Fibroblast of skin of right biceps (primary cell): ENCODE measurements around the gene LMNA.
A peak's percentile ranks its signal among the peaks of the same experiment; 100 is the strongest.
"Not testable (repeated sequence)": the region's sequence is repeated elsewhere in the genome, so short reads cannot be mapped to it uniquely, and the experiment has no call there.

Experiments used
- DNase-seq: peaks from one replicate; pipeline ENCODE4 v3.0.0-alpha.2; 2013

Gene LMNA

GRCh38 chr1:156104861-156105832 is 9.4 kb upstream of the LMNA start:
- peak; percentile 77 for DNase-seq

- peak; percentile 81 for DNase-seq
Measured at GRCh38 chr1:156106624-156107488, 7.7 kb upstream of the LMNA start.

DNA sequence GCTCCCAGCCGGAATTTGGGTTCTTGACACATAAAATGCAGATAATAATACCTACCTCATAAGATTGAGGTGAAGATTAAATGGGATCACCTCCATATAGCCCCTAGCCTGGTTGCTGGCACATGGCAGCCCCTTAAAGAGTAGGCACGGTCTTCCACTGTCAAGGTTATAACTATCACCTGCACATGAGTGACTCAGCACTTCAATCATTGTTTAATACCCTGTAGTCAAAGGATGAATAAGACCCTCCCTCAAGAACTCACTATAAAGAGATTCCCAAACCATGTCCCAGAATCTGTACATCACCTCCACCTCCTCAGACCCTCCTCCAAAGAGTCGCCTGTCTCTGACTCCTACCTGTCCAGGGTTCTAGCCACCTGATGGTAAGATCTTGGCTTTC is 6.5 kb upstream of the LMNA start:
- no peak for DNase-seq

DNA sequence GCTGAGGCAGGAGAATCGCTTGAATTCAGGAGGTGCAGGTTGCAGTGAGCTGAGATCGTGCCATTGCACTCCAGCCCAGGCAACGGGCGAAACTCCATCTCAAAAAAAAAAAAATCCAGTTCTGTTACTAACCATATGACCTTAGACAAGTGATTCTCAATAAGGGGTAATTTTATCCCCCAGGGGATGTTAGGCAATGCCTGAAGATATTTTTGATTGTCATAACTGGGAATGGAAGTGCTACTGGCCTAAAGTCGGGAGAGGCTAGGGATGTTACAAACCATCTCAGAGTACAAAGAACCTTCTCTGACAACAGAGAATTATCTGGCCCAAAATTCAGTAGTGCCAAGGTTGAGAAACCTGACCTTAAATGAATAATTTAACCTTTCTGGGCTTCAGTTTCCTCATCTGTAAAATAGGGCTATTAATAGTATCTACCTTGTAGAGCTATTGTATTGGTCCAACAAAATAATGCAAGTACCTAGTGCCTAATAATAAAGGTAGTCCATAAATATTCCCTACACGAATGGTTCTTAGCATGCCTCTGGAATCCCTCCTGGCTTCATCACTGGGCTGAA is 5.8 kb upstream of the LMNA start:
- DNase-seq, result no peak

DNA sequence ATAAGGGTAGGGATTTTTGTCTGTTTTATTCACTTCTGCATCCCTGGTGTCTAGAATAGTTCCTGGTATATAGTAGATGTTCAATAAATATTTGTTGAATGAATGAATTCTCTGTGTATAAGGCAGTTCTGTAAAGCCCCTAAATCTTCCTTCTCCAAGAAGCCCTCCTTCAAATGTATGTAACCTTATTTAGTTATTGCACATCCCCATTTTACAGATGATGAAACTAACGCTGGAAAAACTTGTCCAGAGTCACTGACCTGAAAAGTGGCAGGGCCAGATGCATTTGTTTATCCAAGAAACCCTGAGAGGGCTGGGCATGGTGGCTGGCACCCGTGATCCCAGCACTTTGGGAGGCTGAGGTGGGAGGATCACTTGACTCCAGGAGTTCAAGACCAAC is 4.3 kb upstream of the LMNA start:
- DNase-seq, result no peak

DNA sequence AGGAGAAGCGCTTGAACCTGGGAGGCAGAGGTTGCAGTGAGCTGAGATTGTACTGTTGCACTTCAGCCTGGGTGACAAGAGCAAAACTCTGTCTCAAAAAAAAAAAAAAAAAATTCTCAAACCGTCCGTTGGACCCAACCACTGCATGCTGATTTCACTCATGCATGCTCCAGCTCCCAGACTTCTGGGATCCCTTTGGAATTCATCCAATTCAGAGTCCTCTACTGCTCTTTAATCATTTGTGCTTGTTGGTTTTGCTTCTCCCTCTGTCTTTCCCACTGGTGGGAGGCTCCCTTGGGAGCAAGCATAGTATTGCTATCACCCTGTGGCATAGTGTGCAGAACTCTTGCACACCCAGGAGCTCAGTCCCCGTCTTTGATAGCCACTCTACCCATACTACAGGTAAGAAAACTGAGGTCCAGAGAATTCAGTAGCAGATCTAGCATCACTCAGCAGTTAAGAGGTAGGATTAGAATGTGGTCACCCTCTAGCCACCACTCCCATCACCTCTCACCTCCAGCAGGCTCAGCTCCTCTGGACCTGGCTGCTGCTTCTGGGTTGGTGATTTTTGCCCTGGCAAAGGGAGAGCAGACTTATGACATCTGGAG is 3.1 kb upstream of the LMNA start:
- DNase-seq, result peak; percentile 55

- DNase-seq, result peak; percentile 36
Measured at GRCh38 chr1:156112276-156113137, 2.0 kb upstream of the LMNA start.

DNA sequence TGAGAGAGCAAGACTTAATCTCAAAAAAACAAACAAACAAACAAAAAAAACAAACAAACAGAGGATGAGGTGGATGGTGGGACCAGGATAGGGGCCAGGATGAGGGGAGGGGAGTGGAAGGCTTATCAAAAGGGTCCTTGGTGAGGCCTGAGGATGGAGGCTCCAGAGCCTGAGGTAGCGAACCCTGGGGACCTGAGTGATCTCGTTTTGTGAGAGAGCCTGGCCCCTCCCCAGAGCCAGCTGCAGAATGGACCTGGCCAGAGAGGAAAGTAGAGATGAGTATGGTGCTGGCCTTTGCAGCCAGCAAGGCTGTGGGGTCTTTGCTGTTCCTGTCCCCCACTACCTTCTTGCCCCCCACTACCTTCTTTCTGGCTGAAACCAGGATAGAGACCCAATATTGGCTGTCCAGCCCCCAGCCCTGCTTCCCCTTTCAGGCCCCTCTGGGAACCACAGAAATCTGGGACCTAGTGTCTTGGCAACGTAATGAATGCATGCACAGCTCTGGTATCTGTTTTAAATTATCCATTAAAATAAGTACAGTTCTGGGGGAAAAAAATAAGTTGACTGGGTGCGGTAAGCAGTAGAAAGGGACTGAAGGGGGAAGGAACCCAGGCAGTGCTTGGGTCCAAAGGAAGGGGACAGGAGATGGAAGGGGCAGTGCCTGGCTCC is 1.1 kb upstream of the LMNA start:
- DNase-seq, result peak; percentile 77

DNA sequence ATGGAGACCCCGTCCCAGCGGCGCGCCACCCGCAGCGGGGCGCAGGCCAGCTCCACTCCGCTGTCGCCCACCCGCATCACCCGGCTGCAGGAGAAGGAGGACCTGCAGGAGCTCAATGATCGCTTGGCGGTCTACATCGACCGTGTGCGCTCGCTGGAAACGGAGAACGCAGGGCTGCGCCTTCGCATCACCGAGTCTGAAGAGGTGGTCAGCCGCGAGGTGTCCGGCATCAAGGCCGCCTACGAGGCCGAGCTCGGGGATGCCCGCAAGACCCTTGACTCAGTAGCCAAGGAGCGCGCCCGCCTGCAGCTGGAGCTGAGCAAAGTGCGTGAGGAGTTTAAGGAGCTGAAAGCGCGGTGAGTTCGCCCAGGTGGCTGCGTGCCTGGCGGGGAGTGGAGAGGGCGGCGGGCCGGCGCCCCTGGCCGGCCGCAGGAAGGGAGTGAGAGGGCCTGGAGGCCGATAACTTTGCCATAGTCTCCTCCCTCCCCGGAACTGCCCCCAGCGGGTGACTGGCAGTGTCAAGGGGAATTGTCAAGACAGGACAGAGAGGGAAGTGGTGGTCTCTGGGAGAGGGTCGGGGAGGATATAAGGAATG is 505 bp downstream of the LMNA start:
- no peak for DNase-seq

DNA sequence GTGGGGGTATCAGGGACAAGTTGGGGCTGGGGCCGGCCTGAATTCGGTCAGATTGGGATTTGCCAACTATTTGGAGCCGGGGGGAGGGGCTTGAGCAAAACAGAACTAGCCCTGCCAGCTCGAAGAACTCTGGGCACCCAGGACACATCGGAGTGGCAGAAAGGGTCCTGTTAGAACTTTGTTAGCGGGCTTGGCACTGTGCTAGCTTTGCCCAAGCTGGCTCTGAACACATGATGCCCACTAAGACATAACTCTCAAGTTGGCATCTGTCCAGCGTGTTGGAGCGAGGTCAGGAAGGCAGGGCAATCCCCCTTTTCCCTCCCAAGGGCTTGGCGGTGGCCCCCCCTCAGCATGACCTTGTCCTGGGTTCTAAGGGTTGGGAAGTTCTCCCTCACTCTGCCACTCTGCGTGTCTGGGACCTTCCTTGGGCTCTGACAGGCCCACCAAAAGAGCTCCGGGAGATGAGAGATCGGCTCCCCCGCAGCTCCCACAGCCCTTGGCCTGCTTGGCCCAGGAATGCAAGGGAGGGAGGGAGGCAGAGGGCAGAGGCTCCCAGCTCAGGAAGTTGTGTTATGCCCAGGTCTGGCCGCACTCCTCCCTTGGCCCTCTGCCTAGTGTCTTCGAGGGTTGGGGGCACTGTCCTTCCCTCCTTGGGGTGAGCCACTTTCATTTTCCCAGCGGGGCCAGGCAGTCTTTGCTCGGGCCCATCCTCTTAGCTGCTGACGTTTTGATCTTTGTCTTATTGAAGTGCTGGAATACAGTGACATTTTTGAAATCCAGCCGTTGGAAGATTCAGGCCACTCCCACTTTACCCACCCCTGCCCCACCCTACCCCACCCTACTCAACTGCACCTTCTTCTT is 1.2 kb downstream of the LMNA start:
- peak; percentile 70 for DNase-seq

GRCh38 chr1:156116731-156117130 is 2.2 kb downstream of the LMNA start:
- not testable (repeated sequence) for DNase-seq

DNA sequence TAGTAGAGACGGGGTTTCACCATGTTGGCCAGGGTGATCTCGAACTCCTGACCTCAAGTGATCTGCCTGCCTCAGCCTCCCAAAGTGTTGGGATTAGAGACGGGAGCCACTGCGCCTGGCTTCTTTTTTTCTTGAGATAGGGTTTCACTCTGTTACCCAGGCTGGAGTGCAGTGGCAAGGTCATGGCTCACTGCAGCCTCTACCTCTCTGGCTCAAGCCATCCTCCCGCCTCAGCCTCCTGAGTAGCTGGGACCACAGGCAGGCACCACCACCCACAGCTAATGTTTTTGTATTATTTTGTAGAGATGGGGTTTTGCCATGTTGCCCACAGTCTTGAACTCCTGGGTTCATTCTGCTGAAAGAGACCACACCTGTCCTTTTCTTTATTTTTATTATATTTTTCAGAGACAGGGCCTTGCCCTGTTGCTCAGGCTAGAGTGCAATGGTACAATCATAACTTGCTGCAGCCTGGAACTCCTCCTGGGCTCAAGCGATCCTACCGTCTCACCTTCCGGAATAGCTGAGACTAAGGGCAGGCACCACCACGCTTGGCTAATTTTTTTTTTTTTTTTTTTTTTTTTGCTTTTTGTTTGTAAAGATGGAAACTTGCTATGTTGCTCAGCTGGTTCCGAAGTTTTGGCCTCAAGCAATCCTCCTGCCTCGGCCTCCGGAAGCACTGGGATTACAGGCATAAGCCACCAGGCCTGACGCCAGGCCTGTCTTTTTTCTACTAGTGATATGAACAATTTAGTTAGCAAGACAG is 3.1 kb downstream of the LMNA start:
- no peak for DNase-seq

- DNase-seq, result no peak
Measured at GRCh38 chr1:156118177-156118868, 3.8 kb downstream of the LMNA start.

- DNase-seq, result peak; percentile 79
Measured at GRCh38 chr1:156119503-156120209, 5.1 kb downstream of the LMNA start.

DNA sequence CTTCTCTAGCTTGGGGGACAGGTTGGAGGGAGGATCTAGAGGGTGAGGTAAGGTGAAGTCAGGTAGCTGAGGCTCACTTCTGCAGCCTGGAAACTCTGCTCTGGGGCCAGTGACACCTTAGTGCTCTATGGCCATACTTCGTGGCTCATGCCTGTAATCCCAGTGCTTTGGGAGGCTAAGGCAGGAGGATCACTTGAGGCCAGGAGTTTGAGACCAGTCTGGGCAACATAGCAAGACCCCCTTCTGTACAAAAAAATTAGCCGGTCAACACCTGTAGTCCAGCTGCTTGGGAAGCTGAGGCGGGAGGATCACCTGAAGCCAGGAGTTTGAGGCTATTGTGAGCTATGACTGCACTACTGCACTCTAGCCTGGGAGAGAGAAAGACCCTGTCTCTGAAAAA is 5.8 kb downstream of the LMNA start:
- no peak for DNase-seq

- not testable (repeated sequence) for DNase-seq
Measured at GRCh38 chr1:156121005-156121404, 6.5 kb downstream of the LMNA start.

DNA sequence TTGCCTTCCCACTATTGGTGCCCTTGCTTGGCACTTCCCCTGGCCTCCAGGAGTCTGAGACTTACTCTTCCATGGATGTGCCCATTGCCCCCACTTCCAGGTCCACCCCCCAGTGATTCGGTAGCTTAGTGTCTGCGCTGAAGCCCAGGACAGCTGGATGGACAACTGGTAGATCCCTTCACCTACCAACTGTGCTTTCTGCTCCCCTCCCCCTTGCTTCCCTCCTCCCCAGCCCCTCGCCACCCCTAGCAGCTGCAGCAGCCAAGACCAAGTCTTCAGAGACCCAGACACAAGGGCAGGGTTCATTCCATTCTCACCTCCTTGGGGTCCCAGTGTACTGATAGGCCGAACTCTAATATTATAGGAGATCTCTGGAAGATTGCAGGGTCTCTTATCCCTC is 6.9 kb downstream of the LMNA start:
- DNase-seq, result no peak

GRCh38 chr1:156122086-156122485 is 7.6 kb downstream of the LMNA start:
- no peak for DNase-seq
